ENCODE measurements around the gene HS1BP3. TPM values are rescaled to one million over a fixed set of nuclear protein-coding genes. Genes with fewer than 3 reads are reported as not detected.

The HS1BP3 gene
- total RNA-seq, 1 experiment from 2014 or later: 17.1 TPM

GRCh38 chr2:20615068-20615465 lies 35.8 kb downstream of the HS1BP3 start:
- intact Hi-C loops (cut with micrococcal nuclease): no loop called here
- Histone ChIP-seq H3K79me2 (ENCODE audit: insufficient read depth, low read length) (no peaks in the 10 kb centered on the region), H3K27ac (ENCODE audit: low read depth, low read length) (no peak overlapping the region), H3K27me3 (ENCODE audit: insufficient read depth, low read length) (no peaks in the 10 kb centered on the region), H2AFZ (ENCODE audit: low read depth, low read length, poor library complexity, severe bottlenecking) (no peak overlapping the region), H3K4me3 (replicated peaks in 1 of 2; ENCODE audit: low read depth in 1 of 2, low read length in 2 of 2) (no peak overlapping the region), H3K4me2 (ENCODE audit: low read length) (peak overlapping the region; percentile 15; the same call in 1 of the 2 replicates), H3K4me1 (ENCODE audit: control insufficient read depth in 1 of 2, insufficient read depth in 2 of 2, low read length in 2 of 2) (peaks cover 27 to 43% of the 10 kb centered on the region in 2 experiments; a peak in 3 of 4 replicates), H3K9ac (ENCODE audit: low read length) (no peak overlapping the region), H3K9me3 (ENCODE audit: control insufficient read depth in 1 of 2, insufficient read depth in 1 of 2, low read depth in 1 of 2, low read length in 2 of 2) (no peaks in the 10 kb centered on the region), H3K9me2 (ENCODE audit: insufficient read depth) (no peaks in the 10 kb centered on the region), H3K36me3 (ENCODE audit: control insufficient read depth in 1 of 2, insufficient read depth in 2 of 2, low read length in 2 of 2) (no peaks in the 10 kb centered on the region), H4K20me1 (ENCODE audit: insufficient read depth) (no peaks in the 10 kb centered on the region)
- TF ChIP-seq POLR2AphosphoS5 (IDR thresholded peaks at IDR 0.05; ENCODE audit: low read depth, low read length): no peak
- TF ChIP-seq ZNF274 (IDR thresholded peaks at IDR 0.05; ENCODE audit: low read depth, low read length): no peak
- TF ChIP-seq REST (IDR thresholded peaks at IDR 0.05; ENCODE audit: low read depth): no peak
- no peak for TF ChIP-seq SRF (IDR thresholded peaks at IDR 0.05; ENCODE audit: low read depth)
- no peak for TF ChIP-seq FOSL1 (IDR thresholded peaks at IDR 0.05; ENCODE audit: low read depth)
- TF ChIP-seq YY1 (IDR thresholded peaks at IDR 0.05; ENCODE audit: extremely low read depth, insufficient replicate concordance, low read depth, low read length): no peak
- no peak for TF ChIP-seq CTCF (IDR thresholded peaks at IDR 0.05 in 2 of 3, conservative IDR thresholded peaks at IDR 0.05 in 1 of 3; ENCODE audit: borderline replicate concordance in 1 of 3, insufficient read depth in 1 of 3, low read depth in 2 of 3, low read length in 2 of 3)
- no peak for TF ChIP-seq ZBTB33 (IDR thresholded peaks at IDR 0.05; ENCODE audit: extremely low read depth, insufficient replicate concordance, low read length)
- TF ChIP-seq SP1 (IDR thresholded peaks at IDR 0.05; ENCODE audit: low read depth): no peak
- TF ChIP-seq CEBPB (IDR thresholded peaks at IDR 0.05; ENCODE audit: low read depth): no peak
- no peak for TF ChIP-seq ZFX (IDR thresholded peaks at IDR 0.05)
- no peak for TF ChIP-seq EZH2 (IDR thresholded peaks at IDR 0.05)
- no peak for TF ChIP-seq ATF3 (IDR thresholded peaks at IDR 0.05)
- TF ChIP-seq TCF7L2 (IDR thresholded peaks at IDR 0.05; ENCODE audit: borderline replicate concordance, extremely low read depth, insufficient read depth, insufficient read length): no peak
- no peak for TF ChIP-seq ELF1 (IDR thresholded peaks at IDR 0.05; ENCODE audit: borderline replicate concordance, low read depth)
- RAD21 ChIA-PET (ENCODE audit: low non-redundant PET in 1 of 2, low total read pairs in 2 of 2, uncharacterized antibody in 2 of 2, unreplicated experiment in 2 of 2): no interaction called here
- POLR2A ChIA-PET: interaction anchor here (1.2 to 4.7 kb wide), 3 partner anchors 165 to 168 kb away, joined by 4 to 34 read pairs (median 4); partner anchors contain the start of gene RHOB
- BruUV-seq (replicated peaks): no TSS peak
- ATAC-seq (no peak), DNase-seq (ENCODE audit: low read depth, low spot score) (no peak)
- CTCF ChIA-PET: interaction anchor here (1.1 to 1.5 kb wide), 3 partner anchors 12 to 173 kb away, joined by 3 to 4 read pairs (median 4); no protein-coding TSS in a partner anchor

Measured in HCT116 (cell line).